Trophoblast cell (in vitro differentiated cells and primary cell): ENCODE results near the gene PHOX2A.

ENCODE experiments used
- DNase-seq, 2 donors: peaks; one replicate each; pipeline ENCODE4 v3.0.0-alpha.2; 2016
- H2AFZ ChIP-seq: 2 replicates; pipeline ENCODE4 v1.6.1; 2013; ENCODE audit warnings: low read length, moderate library complexity, mild to moderate bottlenecking; ENCODE audit not compliant: insufficient read depth, poor library complexity
- H2AK5ac ChIP-seq: 2 replicates; pipeline ENCODE4 v1.6.1; 2013; ENCODE audit warnings: mild to moderate bottlenecking, low read length
- H2BK120ac ChIP-seq: 2 replicates; pipeline ENCODE4 v1.6.1; 2013; ENCODE audit warnings: low read length, mild to moderate bottlenecking, moderate library complexity; ENCODE audit not compliant: insufficient read depth, poor library complexity
- H2BK12ac ChIP-seq: 2 replicates; pipeline ENCODE4 v1.6.1; 2013; ENCODE audit warnings: mild to moderate bottlenecking, low read length, moderate library complexity
- H2BK5ac ChIP-seq: 2 replicates; pipeline ENCODE4 v1.6.1; 2013; ENCODE audit warnings: low read length, low read depth, moderate library complexity, mild to moderate bottlenecking; ENCODE audit not compliant: poor library complexity
- H3K14ac ChIP-seq: 2 replicates; pipeline ENCODE4 v1.6.1; 2013; ENCODE audit warnings: mild to moderate bottlenecking, low read length
- H3K18ac ChIP-seq: 2 replicates; pipeline ENCODE4 v1.6.1; 2013; ENCODE audit warnings: mild to moderate bottlenecking, low read length
- H3K23ac ChIP-seq: 2 replicates; pipeline ENCODE4 v1.6.1; 2013; ENCODE audit warnings: low read length
- H3K27ac ChIP-seq: 2 replicates; pipeline ENCODE4 v1.5.1; 2013; ENCODE audit warnings: low read depth, mild to moderate bottlenecking, inconsistent platforms, low read length, moderate library complexity
- H3K27me3 ChIP-seq: 2 replicates; pipeline ENCODE4 v1.6.1; 2013; ENCODE audit warnings: inconsistent platforms, mild to moderate bottlenecking, low read length, moderate library complexity; ENCODE audit not compliant: insufficient read depth
- H3K36me3 ChIP-seq, 2 experiments: 1 replicate in 1 of 2; 2 replicates in 1 of 2; pipeline ENCODE4 v1.6.1; 2013; ENCODE audit warnings: low read length in 2 of 2, mild to moderate bottlenecking in 2 of 2, moderate library complexity in 1 of 2; ENCODE audit not compliant: insufficient read depth in 2 of 2, control insufficient read depth in 1 of 2
- H3K4ac ChIP-seq: 2 replicates; pipeline ENCODE4 v1.6.1; 2013; ENCODE audit warnings: low read depth, mild to moderate bottlenecking, low read length, moderate library complexity
- H3K4me1 ChIP-seq, 2 experiments: 1 replicate in 1 of 2; 2 replicates in 1 of 2; pipeline ENCODE4 v1.6.1; 2013; ENCODE audit warnings: low read length in 2 of 2, mild to moderate bottlenecking in 2 of 2, moderate library complexity in 1 of 2; ENCODE audit not compliant: insufficient read depth in 2 of 2, control insufficient read depth in 1 of 2
- H3K4me2 ChIP-seq: 2 replicates; pipeline ENCODE4 v1.6.1; 2013; ENCODE audit warnings: inconsistent platforms, mild to moderate bottlenecking, low read length, moderate library complexity
- H3K4me3 ChIP-seq: 2 replicates; pipeline ENCODE4 v1.5.1; 2013; ENCODE audit warnings: mild to moderate bottlenecking, low read depth, low read length, inconsistent platforms
- H3K79me1 ChIP-seq: one replicate; pipeline ENCODE4 v1.6.1; 2013; ENCODE audit warnings: low read length
- H3K79me2 ChIP-seq: 2 replicates; pipeline ENCODE4 v1.6.1; 2013; ENCODE audit warnings: low read length, mild to moderate bottlenecking; ENCODE audit not compliant: control insufficient read depth, insufficient read depth, poor library complexity
- H3K9ac ChIP-seq: 2 replicates; pipeline ENCODE4 v1.6.1; 2013; ENCODE audit warnings: mild to moderate bottlenecking, low read length
- H3K9me3 ChIP-seq: 2 replicates; pipeline ENCODE4 v1.6.1; 2013; ENCODE audit warnings: low read depth, mild to moderate bottlenecking, control low read depth, inconsistent platforms, low read length; ENCODE audit not compliant: insufficient read depth
- H4K12ac ChIP-seq: 2 replicates; pipeline ENCODE4 v1.6.1; 2013; ENCODE audit warnings: low read depth, mild to moderate bottlenecking, low read length, moderate library complexity
- H4K8ac ChIP-seq: 2 replicates; pipeline ENCODE4 v1.6.1; 2013; ENCODE audit warnings: low read depth, mild to moderate bottlenecking, low read length, moderate library complexity
- H4K91ac ChIP-seq: one replicate; pipeline ENCODE4 v1.6.1; 2013; ENCODE audit warnings: low read depth, mild to moderate bottlenecking, low read length, moderate library complexity
- WGBS: extraction: QIAGEN DNeasy Blood & Tissue Kit; methylation state at CpG from one replicate; pipeline ENCODE4 v1.1.7; 2013; ENCODE audit warnings: missing lambda C conversion rate; ENCODE audit not compliant: insufficient read length, insufficient coverage; ENCODE audit errors: extremely low coverage; 5-methylcytosine and 5-hydroxymethylcytosine counted together

Gene PHOX2A

GRCh38 chr11:72233773-72234513 is 10.0 kb downstream of the PHOX2A start:
- H3K79me1 ChIP-seq: no peaks in the 10 kb centered on the region
- H3K4ac ChIP-seq: no peak overlapping the region
- no peak overlapping the region for H4K8ac ChIP-seq
- H3K23ac ChIP-seq: no peak overlapping the region
- H3K14ac ChIP-seq: no peak overlapping the region
- H3K4me2 ChIP-seq: no peak overlapping the region
- peaks cover 87 to 90% of the 10 kb centered on the region in 2 experiments for H3K36me3 ChIP-seq
- no peaks in the 10 kb centered on the region for H3K79me2 ChIP-seq
- no peak overlapping the region for H2BK120ac ChIP-seq
- H4K12ac ChIP-seq: no peak overlapping the region
- no peak overlapping the region for H3K18ac ChIP-seq
- H3K9ac ChIP-seq: no peak overlapping the region
- H3K27me3 ChIP-seq: no peaks in the 10 kb centered on the region
- H3K4me3 ChIP-seq: no peak overlapping the region
- no peak overlapping the region for H2BK5ac ChIP-seq
- peaks cover 4 to 9% of the 10 kb centered on the region in 2 experiments for H3K4me1 ChIP-seq
- H3K9me3 ChIP-seq: peaks cover 2% of the 10 kb centered on the region
- no peak overlapping the region for H2AK5ac ChIP-seq
- DNase-seq: no peak
- no peak overlapping the region for H3K27ac ChIP-seq
- WGBS: no CpG with 5 or more reads among the region's 8 CpGs
- no peak overlapping the region for H2AFZ ChIP-seq
- H2BK12ac ChIP-seq: no peak overlapping the region
- H4K91ac ChIP-seq: no peak overlapping the region

DNA sequence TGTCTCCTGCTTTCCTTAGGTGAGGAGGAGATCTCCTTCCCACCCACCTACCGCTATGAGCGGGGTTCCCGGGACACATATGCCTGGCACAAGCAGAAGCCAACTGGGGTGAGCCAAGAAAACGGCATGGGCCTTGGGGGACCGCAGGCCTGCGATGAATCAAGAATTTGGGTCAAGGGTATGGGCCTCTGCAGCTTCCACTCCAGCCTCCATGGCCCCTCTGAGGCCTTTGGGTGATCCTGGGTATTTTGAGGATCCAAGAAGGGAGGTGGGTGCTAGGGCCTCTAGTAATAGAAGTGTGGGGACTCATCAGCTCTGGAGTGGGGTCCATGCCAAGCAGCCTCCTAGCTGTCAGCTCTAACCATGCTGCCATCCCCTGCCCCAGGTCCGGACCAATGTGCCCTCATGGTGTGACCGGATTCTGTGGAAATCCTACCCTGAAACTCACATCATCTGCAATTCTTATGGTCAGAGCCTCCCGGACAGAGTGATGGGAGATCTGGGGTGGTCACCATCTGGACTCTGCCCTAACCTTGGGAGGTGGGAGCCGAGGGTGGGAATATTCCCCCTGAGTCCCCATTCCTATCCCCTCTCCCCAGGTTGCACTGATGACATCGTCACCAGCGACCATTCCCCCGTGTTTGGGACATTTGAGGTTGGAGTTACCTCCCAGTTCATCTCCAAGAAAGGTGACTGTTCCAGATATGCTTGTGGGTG is 10.8 kb downstream of the PHOX2A start:
- Histone ChIP-seq H2BK120ac (no peak overlapping the region), H4K12ac (no peak overlapping the region), H3K27me3 (no peaks in the 10 kb centered on the region), H3K18ac (no peak overlapping the region), H3K4me2 (no peak overlapping the region), H2AFZ (no peak overlapping the region), H3K4me1 (peaks cover 2 to 3% of the 10 kb centered on the region in 2 experiments), H3K4me3 (no peak overlapping the region), H3K79me2 (no peaks in the 10 kb centered on the region), H3K79me1 (no peaks in the 10 kb centered on the region), H2BK12ac (no peak overlapping the region), H3K23ac (no peak overlapping the region), H3K4ac (no peak overlapping the region), H2AK5ac (no peak overlapping the region), H4K91ac (no peak overlapping the region), H3K9ac (no peak overlapping the region), H2BK5ac (no peak overlapping the region), H3K36me3 (peaks cover 89 to 94% of the 10 kb centered on the region in 2 experiments), H4K8ac (no peak overlapping the region), H3K14ac (no peak overlapping the region), H3K9me3 (peaks cover 2% of the 10 kb centered on the region), H3K27ac (no peak overlapping the region)
- no CpG with 5 or more reads among the region's 13 CpGs for WGBS
- no peak for DNase-seq

DNA sequence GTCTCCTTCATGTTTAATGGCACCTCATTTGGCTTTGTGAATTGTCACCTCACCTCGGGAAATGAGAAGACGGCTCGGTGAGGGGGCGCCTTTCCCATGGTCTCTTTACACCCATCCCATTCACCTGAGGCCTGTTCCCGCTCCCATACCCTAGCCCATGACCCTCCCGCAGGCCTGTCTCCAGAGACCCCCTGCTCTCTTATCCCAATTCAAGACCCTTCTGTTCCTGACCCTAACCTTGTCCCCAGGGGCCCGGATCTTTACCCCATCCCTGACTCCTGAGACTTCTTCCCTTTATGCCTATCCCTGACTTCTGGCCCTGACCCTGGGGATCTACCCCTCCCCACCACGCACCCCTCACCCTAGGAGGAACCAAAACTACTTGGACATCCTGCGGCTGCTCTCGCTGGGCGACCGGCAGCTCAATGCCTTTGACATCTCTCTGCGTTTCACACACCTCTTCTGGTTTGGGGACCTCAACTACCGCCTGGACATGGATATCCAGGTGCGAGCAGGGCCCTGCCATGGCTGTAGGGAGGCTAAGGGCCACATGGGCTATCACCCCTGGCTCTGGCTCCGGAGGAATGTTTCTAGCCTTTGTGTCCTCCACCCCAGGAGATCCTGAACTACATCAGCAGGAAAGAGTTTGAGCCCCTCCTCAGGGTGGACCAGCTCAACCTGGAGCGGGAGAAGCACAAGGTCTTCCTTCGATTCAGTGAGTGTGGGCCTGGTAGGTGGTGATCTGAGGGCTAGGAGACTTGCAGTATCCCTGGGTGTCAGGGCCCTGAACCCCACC is 11.5 kb downstream of the PHOX2A start:
- Histone ChIP-seq H4K12ac (no peak overlapping the region), H3K36me3 (peaks cover 90 to 96% of the 10 kb centered on the region in 2 experiments), H3K9me3 (peaks cover 2% of the 10 kb centered on the region), H2AFZ (no peak overlapping the region), H3K9ac (no peak overlapping the region), H2BK5ac (no peak overlapping the region), H2BK12ac (no peak overlapping the region), H3K79me2 (no peaks in the 10 kb centered on the region), H3K27me3 (no peaks in the 10 kb centered on the region), H3K4ac (no peak overlapping the region), H4K91ac (no peak overlapping the region), H3K4me3 (no peak overlapping the region), H2BK120ac (no peak overlapping the region), H3K4me2 (no peak overlapping the region), H3K27ac (no peak overlapping the region), H3K18ac (no peak overlapping the region), H3K14ac (no peak overlapping the region), H3K79me1 (no peaks in the 10 kb centered on the region), H4K8ac (no peak overlapping the region), H3K23ac (no peak overlapping the region), H3K4me1 (no peaks in the 10 kb centered on the region), H2AK5ac (no peak overlapping the region)
- WGBS: no CpG with 5 or more reads among the region's 18 CpGs
- DNase-seq: no peak

DNA sequence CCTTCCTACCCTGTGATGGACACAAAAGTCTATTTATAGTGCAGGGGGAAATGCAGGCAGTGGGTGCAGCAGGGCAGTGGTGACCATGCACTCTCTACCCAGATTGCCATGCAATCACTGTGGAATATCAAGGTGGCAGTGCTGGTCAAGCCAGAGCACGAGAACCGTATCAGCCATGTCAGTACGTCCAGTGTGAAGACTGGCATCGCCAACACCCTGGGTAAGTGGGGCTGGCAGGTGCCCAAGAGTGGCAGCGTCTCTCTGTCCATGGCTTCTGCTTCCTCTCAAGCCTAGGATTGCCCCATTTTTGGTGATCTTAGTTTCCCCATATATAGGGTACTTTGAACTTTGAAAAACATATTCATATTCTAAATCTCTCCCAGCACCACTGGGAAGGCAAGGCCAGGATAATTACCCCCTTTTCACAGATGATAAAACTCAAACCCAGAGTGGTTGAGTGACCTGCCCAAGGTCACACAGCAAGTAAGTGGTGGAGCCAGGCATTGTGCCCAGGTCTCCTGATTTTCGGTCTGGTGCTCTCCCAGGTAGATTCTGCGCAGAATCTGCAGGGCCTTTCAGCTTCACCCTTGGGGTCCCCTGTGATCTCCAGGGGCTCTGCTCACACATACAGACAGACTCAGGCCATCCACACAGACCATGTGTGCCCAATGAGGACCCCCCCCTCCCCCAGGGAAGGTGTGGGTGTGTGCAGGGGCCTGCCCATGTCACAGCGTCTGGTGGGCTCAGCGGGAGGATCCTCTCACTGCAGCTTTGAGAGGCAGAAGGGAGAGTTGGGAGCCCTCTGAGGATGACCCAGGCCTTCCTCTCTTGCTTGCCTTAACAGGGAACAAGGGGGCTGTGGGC is 12.3 kb downstream of the PHOX2A start:
- H3K27me3 ChIP-seq: no peaks in the 10 kb centered on the region
- no peak for DNase-seq
- H3K36me3 ChIP-seq: peaks cover 90 to 95% of the 10 kb centered on the region in 2 experiments
- no peak overlapping the region for H3K23ac ChIP-seq
- H3K14ac ChIP-seq: no peak overlapping the region
- H3K4me3 ChIP-seq: no peak overlapping the region
- no peak overlapping the region for H2BK120ac ChIP-seq
- no peak overlapping the region for H3K27ac ChIP-seq
- H2AFZ ChIP-seq: no peak overlapping the region
- no peak overlapping the region for H2BK5ac ChIP-seq
- H2BK12ac ChIP-seq: no peak overlapping the region
- H4K91ac ChIP-seq: no peak overlapping the region
- peaks cover 0 to 3% of the 10 kb centered on the region in 2 experiments for H3K4me1 ChIP-seq
- H3K4me2 ChIP-seq: no peak overlapping the region
- peaks cover 2% of the 10 kb centered on the region for H3K9me3 ChIP-seq
- WGBS: no CpG with 5 or more reads among the region's 9 CpGs
- H3K18ac ChIP-seq: no peak overlapping the region
- no peak overlapping the region for H2AK5ac ChIP-seq
- H3K9ac ChIP-seq: no peak overlapping the region
- no peak overlapping the region for H3K4ac ChIP-seq
- H3K79me1 ChIP-seq: no peaks in the 10 kb centered on the region
- no peaks in the 10 kb centered on the region for H3K79me2 ChIP-seq
- H4K8ac ChIP-seq: no peak overlapping the region
- H4K12ac ChIP-seq: no peak overlapping the region
